Measurements from ENCODE around the gene SHLD3.
A peak's percentile ranks its signal among the peaks of the same experiment; 100 is the strongest.
"Not testable (repeated sequence)": the region's sequence is repeated elsewhere in the genome, so short reads cannot be mapped to it uniquely, and the experiment has no call there.

The SHLD3 gene, protein sequence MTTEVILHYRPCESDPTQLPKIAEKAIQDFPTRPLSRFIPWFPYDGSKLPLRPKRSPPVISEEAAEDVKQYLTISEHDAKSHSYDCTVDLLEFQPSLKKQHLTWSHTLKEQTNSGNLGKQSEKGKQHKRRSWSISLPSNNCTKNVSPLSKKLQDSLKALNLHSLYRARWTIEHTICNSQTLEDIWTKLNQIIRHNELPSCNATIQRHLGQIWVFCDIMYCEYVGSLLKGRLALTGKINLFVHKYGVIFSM

DNA sequence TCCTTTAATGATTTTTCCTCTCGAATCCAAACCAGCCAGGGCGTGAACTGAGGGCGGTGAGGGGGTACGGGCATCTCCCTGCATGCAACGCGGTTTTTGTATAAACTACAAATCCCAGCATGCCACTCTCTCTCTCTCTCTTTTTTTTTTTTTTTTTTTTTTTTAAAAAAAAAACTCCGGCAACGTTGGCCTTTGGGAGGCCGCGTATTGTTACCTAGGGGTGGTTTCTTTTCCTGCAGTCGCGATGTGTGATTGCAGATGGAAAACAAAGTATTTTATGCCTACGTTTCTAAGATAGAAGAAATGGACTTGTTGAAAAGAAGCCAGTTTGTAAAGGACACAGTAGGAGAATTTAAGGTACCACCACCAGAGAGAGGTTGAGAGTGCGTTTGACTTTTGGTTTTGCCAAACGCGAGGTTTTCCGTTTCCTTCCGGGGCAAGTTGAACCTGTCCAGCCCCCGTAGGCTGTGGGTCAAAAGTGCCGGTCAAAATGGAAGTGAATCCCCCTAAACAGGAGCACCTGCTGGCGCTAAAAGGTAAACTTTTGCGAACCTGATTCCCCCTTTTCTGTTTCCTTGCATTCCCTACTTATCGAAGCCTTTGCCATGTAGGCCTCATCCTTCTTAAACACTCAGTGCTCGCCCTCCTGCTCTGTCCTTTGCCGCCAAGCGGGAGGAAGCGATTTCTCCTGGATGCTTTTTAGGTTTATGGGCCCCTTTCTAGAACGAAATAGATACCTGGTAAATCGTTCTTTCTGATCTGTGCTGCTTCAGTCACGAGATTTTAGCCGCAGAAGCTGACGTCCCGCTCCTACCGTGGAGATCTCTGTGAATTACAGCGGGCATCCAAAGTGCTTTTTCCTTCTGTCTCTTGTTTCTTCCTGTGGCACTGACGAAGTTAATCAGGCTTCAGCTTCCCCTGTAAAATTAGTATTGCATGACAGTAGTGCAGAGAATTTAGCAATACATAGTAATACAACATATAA lies at the start of gene SHLD3, which contains the start of gene TRAPPC13:
TSS of gene SHLD3 (plus strand) at position 457 of the 985 bp plus-strand sequence. CDS start 4,561 bp downstream, outside the sequence.
TSS of gene TRAPPC13 (plus strand) at position 457 of the 985 bp plus-strand sequence. CDS start at position 491, 34 bp downstream.
- DNase-seq: peak; percentile 94

DNA sequence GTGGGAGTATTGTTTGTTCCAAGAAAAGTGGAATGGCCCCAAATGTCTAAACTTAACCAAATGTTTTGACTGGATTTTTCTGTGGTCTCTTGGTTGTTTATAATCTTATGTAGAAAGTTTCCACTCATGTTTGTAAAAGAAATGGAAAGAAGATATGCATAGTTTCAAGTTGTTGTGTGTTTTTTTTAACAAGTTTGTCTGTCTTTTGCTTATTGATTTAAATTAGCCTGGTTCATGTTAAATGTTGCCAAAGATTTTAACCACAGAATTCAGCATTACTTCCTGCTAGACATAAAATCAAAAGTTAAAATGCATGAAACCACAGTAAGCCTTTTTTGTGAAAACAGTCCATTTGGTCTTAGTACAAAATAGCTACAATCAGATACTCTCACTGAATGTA lies 47.7 kb upstream of the SHLD3 start:
- no peak for DNase-seq

DNA sequence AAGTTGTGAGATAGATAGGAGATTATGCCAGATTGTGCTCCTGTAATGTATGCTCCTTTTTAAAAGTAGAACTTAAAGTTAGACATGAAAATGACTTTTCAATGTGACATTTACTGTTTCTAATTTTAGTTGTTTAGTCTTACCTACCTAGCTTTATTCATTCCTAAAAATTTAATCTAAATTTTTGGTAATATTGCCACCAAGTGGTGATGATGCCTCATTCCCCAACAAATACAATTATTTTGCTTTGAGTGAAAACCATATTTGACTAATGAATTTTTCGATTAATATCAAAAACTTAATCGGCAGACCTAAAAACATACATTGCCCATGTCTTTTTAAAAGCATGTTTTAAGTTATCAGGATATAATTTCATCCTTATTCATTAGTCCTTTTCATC lies 36.1 kb upstream of the SHLD3 start:
- DNase-seq: no peak

DNA sequence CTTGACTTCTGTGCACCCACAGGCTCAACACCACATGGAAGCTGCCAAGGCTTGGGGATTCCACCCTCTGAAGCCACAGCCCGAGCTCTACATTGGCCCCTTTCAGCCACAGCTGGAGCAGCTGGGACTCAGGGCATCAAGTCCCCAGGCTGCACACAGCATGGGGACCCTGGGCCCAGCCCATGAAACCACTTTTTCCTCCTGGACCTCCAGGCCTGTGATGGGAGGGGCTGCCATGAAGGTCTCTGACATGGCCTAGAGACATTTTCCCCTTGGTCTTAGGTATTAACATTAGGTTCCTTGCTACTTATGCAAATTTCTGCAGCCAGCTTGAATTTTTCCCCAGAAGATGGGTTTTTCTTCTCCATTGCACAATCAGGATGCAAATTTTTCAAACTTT lies 23.1 kb upstream of the SHLD3 start:
- not testable (repeated sequence) for DNase-seq

DNA sequence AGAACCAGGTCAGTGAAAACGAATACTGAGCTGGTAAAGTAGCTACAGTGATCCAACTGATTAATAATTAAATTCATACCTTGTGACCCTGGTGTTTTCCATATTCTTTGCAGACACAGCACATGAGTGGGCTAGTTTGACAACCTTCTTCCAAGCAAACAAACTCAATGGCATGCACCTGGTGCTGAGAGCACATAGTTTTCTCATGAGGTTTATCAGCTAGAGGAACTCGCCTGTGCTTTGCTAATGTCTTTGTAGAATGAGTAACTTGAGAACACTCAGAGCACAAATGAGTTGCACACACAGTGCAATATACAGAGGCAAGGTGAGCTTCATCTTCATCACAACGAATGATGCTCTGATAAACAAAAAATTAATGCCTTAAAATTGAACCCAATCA lies 13.3 kb upstream of the SHLD3 start:
- no peak for DNase-seq

DNA sequence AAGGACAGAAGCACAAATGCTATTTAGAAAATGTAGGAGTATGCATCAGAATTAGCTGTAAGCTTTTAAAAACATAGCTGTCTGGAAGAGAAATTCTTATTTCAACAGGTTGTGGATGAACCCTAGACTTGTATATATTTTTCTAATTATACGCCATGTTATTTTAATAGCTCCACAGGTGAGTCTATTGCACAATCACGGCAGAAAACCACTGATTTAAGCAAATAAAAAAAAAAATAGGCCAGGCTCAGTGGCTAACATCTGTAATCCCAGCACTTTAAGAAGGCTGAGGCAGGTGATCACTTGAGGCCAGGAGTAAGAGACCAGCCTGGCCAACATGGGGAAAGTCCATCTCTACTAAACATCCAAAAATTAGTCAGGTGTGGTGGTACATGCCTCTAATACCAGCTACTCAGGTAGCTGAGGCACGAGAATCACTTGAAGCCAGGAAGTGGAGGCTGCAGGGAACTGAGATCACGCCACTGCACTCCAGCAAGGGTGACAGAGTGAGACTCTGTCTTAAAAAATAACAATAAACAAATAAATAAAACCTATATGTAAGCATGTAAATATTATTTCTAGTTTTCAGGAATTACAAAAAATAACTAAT lies 12.4 kb upstream of the SHLD3 start:
- no peak for DNase-seq

DNA sequence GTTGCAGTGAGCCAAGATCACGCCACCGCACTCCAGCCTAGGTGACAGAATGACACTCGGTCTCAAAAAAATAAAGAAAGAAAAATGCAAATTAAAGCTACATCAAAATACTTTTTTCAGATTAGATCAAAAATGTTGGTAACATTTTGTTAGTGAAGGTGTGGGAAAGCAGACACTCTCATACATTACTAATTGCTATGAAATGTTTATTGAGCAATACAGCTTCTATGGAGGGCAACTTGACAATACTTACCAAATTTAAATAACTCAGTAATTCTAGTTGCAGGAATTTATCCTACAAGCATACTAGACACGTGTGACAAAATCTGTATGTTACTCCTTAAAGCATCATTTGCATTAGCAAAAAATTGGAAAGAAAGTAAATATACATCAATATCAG lies 4.8 kb upstream of the SHLD3 start:
- no peak for DNase-seq

DNA sequence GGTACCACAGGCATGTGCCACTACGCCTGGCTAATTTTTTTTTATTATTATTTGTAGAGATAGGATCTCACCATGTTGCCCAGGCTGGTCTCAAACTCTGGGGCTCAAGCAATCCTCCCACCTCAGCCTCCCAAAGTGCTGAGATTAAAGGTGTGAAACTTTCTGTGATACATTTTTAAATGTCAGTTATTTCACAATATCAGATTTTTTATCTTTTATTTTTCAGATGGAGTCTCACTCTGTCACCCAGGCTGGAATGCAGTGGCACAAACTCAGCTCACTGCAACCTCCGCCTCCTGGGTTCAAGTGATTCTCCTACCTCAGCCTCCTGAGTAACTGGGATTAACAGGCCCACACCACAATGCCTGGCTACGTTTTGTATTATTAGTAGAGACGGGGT lies 2.9 kb upstream of the SHLD3 start:
- not testable (repeated sequence) for DNase-seq

DNA sequence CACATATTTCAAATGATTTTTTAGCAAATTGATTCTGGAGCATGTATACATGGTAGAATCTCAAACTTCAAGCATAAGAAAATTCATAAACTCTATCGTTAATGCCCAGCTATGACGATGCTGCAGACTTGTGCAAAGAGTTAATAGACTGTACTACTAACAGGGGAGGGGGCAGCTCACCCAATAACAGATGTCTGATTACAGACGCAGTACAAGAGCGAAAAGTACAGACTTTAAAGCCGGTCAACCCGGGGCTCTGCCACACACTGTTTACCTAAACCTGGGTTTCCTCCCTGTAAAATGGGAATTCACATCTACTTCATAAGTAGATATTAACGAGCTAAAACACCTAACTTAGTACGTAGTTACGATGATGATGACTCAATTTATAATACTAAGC lies 1.3 kb upstream of the SHLD3 start:
- DNase-seq: no peak

DNA sequence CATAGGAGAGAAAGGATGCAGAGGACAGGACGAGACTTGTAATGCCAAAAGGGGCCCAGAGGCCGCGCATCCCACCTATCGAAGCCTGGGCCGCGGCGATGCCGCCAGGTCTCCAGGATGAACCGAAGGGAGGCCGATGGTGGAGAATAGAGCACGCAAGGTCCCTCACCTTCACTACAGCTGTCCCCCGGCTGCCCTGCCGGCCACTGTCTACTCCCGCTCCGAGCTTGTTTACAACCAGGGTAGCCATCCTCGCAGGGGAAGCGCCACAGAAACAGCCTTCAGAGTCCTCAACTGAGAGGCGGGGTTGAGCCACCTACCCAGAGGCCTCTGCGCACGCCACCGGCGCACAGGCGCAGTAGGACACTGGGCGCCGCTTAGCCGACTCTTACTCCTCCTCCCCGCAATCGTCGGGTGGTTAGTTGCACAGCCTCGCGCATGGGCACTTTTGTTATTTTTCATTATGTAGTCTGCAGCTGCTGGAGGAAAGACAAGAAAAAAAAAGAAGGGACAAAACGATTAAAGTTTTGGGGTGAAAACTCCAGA lies 729 bp upstream of the SHLD3 start, which contains the start of gene TRIM23:
TSS of gene TRIM23 (minus strand) at position 309 of the 546 bp plus-strand sequence. CDS start at position 250, 59 bp downstream.
- DNase-seq: peak; percentile 94

DNA sequence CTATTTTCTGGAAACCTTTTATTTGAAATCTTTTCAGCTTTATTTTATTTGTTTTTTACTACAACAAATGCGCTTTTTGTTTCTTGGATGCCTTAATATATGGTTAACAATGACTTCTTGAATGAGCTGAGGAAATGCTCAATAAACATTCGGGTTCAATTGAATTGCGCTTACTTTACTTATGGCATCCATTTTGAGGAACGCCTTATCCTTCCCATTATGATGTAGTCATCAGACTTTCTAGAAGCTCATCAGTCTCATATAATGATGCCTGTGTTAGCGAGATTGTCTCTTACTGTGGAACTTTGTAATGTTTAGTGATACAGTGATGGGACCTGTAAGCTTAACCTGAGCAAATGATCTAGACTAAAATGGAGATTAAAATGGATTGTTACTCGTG lies 916 bp downstream of the SHLD3 start:
- no peak for DNase-seq

DNA sequence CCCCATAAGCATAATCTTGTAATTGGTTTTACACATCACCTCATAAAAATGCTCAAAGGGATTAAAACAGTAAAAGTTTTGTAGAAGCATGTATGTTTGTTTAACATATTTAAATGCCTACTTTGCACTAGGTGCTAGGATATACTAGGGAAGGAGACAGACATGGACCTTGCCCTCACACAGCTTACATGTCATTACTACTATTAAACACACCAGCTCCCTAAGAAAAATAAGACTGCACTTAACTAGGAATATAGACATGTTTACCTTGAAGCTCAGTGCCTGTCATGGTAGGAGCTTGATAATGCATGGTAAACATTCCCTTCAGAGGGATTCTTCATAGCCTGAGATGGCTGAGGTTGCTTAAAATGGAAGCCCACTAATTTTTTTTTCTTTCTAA lies 6.2 kb downstream of the SHLD3 start:
- no peak for DNase-seq

DNA sequence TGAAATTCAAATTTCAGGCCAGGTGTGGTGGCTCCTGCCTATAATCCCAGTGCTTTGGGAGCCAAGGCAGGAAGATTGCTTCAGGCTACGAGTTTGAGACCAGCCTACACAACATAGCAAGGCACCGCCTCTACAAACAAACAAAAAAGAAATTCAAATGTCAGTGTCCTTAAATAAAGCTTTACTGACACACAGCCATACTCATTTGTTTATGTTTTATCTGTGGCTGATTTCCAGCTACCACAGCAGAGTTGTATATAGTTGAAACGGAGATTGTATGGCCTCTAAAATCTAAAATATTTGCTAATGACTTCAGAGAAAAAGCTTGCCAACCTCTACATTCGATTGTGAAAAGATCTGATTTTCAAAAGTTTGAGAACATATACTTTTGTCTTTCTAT lies 15.4 kb downstream of the SHLD3 start:
- no peak for DNase-seq

DNA sequence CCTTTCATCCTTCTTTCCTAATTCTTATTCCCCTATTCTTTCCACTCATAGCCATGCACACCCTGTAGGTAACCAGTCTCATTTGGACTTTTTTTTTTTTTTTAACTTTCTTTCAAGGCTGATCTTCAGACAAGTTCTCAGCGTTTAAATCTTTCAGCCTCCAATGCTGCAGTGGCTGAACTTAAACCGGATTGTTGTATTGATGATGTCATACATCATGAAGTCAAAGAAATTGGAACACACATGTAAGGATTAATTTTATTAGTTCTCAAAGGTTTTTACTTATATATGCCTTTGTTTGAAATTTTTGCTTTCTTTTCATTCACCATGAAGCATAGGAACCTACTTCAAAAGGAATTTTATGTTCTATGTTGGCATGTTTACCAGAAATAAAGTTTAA lies 22.1 kb downstream of the SHLD3 start:
- DNase-seq: no peak

DNA sequence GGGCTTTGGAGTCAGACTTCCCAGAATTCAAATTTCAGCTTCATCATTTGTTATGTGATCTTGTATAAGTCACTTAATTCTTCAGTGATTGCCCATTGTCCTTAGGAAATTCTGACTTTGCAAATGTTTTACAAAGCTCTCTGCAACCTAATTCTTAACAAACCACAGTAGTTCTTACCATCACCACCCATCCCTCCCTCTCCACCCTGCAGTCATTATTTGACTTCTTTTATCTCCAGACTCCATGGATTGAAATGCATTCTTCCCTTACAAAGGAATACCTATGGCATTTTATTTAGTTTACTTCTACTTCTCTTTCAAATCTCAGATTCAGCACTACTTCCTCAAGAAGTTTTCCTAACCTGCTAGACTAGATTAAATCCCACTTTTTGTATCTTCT lies 23.1 kb downstream of the SHLD3 start:
- DNase-seq: no peak

DNA sequence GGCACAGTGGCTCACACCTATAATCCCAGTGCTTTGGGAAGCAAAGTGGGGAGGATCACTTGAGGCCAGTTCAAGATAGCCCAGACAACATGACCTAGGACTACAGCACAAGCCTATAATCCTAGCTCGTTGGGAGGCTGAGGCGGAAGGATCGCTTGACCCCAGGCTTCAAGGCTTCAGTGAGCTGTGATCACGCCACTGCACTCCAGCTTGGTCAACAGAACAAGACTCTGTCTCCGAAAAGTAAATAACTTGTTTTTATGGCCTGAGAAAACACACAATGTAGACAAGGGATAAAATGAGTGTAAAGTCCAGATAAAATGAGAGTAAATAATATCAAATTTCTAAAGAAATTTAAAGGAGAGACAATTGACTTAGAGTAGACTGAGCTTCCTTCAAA lies 26.3 kb downstream of the SHLD3 start:
- no peak for DNase-seq

DNA sequence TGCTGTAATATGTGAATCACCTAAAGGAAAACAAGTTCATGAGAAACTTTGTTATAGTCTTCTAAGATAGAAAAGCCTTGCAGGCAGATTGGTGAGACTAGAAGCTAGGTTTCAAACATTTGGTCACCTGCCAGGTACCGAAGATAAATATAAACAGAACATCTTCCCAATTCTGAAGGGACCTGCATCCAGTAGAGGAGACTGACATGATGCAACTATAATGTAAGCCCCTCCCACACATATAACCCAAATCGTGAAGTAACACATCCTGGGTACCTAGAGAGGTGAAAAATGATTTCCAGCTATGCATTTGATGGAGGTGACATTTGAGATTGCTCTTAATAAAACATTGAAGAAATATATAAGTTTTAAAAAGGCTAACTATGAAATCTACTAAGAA lies 29.9 kb downstream of the SHLD3 start:
- DNase-seq: no peak

DNA sequence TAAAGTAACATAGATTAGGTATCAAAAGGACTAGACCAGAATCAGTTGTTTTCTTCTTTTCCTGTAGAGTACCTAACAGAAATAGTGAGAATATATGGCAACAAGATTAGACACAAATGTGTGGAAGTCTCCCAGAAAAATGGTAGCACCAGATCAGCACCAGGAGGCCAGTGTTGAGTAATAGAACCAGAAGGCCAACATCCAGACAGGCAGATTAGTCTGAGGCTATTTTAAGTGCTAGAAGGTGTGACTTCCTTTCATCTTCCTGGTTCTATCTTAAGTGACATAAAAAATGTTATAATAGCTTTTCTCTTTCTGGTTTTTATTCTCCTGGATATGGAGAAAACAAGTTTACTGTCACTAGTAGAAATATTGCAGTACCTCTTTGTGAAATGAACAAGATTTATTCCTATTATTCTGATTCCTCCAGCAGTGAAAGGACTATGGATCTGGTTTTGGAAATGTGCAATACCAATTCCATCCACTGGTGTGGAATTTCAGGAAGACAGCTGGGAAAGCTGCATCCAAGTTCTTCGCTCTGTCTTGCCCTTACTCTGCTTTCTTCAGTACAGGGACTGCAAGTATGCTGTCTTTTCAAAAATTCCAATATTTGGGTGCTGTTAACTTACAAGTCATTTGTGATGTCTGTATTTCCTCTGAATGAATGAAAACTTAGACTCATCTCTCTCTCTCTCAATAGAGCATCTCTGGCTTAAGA lies 39.1 kb downstream of the SHLD3 start:
- DNase-seq: no peak

DNA sequence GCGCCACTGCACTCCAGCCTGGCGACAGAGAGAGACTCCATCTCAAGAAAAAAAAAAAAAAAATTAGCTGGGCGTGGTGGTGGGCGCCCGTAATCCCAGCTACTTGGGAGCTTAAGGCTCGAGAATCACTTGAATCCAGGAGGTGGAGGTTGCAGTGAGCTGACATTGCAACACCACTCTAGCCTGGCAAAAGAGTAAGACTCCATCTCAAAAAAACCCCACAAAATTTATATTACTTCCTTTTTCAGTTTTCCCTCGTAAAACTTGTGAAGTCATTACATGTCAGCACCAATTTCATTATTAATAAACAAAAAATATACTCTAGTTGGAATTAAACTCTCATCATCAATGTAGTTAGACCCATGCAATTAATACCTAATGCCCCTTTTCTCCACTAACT lies 43.9 kb downstream of the SHLD3 start:
- no peak for DNase-seq

DNA sequence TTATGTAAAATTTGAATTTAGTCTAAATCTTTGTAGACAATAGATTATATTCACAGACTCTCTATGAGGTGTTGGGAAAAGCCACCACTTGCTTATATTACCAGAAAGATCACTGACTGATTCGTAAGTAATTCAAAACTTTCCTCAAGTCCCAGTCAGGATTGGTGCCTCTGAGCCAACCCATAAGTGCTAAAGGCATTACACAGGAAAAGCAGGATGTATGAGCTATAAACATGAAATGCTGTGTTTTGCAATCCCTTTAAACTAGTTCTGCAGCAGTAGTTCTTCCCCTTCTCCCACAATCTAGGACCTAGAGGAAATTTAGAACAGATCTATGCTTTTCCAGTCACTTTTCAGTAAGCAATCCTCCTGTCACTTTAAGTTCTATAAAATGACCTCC lies 48.0 kb downstream of the SHLD3 start:
- no peak for DNase-seq

DNA sequence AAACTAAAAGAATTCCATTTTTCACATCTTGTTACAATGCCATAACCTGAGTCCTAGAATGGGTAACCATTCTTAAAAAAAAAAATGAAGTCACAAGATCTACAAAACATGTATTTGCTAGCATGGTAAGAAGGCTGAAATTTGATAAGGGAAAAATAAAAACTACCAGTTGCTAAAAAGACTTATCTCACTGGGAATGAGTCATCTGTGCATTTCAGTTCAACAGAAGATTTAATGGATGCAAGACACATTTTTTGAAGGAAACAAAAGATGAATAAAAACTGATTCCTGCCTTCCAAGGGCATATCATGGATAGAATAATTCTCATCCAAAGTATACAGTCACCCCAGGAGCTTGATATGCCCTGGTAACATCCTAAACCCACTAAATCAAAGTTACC lies 49.9 kb downstream of the SHLD3 start:
- DNase-seq: no peak

DNA sequence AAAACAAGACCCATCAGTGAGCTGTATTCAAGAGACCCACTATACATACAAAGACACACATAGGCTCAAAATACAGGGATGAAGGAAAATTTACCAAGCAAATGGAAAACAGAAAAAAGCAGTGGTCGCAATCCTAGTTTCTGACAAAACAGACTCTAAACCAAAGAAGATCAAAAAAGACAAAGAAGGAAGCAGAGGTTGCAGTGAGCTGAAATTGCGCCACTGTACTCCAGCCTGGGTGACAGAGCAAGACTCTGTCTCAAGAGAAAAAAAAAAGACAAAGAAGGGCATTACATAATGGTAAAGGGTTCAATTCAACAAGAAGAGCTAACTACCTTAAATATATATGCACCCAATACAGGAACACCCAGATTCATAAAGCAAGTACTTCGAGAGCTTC lies 51.2 kb downstream of the SHLD3 start:
- DNase-seq: not testable (repeated sequence)
